GM06990 (cell line): ENCODE measurements around the gene NLRP7.
"Not testable (repeated sequence)": the region's sequence is repeated elsewhere in the genome, so short reads cannot be mapped to it uniquely, and the experiment has no call there.

Experiments used
- DNase-seq: peaks from one replicate; pipeline ENCODE4 v3.0.0-alpha.2; 2011; ENCODE audit not compliant: insufficient read length; ENCODE audit errors: extremely low read depth
- H3K27me3 ChIP-seq: replicated peaks from 2 replicates; pipeline ENCODE4 v1.6.0; 2011; ENCODE audit warnings: low read length; ENCODE audit not compliant: control insufficient read depth, insufficient read depth
- H3K36me3 ChIP-seq: 2 replicates; pipeline ENCODE4 v1.5.1; 2011; ENCODE audit warnings: low read length; ENCODE audit not compliant: control insufficient read depth, insufficient read depth
- H3K4me3 ChIP-seq: replicated peaks from 2 replicates; pipeline ENCODE4 v1.5.1; 2011; ENCODE audit warnings: low read depth, mild to moderate bottlenecking, control low read depth, low read length
- TF ChIP-seq, protein P1 (sequence below): IDR thresholded peaks from 2 replicates; pipeline ENCODE4 v1.5.1; 2011; ENCODE audit warnings: low read length, control low read depth, mild to moderate bottlenecking, inconsistent platforms; ENCODE audit not compliant: insufficient read depth, poor library complexity, severe bottlenecking

Gene NLRP7

DNA sequence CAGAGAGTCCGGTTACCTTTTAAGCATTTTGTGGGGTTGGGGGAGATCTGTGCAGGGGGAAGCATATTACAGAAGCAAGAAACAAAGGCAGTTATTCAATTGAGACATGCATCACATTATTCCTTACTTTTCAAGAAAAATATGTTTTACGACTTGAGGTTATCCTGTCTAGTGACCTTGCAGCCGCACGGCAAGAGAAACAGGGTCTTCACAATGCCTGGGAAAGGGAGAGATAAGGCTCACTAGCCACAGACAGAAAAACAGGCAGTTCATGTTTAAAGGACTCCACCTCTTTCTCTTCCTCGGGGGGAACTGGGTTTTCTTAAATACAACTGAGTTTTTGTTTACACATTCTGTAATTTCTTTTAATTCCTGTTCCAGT, 41.9 kb downstream of the NLRP7 start:
- no peaks in the 10 kb centered on the region for H3K36me3 ChIP-seq
- H3K27me3 ChIP-seq = no peaks in the 10 kb centered on the region
- no peak overlapping the region for H3K4me3 ChIP-seq
- TF ChIP-seq, protein P1, sequence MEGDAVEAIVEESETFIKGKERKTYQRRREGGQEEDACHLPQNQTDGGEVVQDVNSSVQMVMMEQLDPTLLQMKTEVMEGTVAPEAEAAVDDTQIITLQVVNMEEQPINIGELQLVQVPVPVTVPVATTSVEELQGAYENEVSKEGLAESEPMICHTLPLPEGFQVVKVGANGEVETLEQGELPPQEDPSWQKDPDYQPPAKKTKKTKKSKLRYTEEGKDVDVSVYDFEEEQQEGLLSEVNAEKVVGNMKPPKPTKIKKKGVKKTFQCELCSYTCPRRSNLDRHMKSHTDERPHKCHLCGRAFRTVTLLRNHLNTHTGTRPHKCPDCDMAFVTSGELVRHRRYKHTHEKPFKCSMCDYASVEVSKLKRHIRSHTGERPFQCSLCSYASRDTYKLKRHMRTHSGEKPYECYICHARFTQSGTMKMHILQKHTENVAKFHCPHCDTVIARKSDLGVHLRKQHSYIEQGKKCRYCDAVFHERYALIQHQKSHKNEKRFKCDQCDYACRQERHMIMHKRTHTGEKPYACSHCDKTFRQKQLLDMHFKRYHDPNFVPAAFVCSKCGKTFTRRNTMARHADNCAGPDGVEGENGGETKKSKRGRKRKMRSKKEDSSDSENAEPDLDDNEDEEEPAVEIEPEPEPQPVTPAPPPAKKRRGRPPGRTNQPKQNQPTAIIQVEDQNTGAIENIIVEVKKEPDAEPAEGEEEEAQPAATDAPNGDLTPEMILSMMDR = no peak
- no peak for DNase-seq

DNA sequence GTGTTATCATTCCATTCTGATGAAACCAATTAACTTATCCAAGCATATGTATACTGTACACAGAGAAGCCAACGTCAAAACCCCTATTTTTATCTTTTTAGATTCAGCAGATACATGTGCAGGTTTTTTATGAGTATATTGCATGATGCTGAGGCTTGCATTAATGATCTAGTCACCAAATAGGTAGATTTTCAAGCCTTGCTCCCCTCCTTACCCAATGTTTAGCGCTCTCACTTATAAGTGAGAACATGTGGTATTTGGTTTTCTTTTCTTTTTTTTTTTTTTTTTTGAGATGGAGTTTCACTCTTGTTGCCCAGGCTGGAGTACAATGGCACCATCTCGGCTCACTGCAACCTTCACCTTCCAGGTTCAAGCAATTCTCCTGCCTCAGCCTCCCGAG, 43.1 kb downstream of the NLRP7 start:
- not testable (repeated sequence) for H3K36me3 ChIP-seq, DNase-seq, H3K27me3 ChIP-seq, H3K4me3 ChIP-seq

DNA sequence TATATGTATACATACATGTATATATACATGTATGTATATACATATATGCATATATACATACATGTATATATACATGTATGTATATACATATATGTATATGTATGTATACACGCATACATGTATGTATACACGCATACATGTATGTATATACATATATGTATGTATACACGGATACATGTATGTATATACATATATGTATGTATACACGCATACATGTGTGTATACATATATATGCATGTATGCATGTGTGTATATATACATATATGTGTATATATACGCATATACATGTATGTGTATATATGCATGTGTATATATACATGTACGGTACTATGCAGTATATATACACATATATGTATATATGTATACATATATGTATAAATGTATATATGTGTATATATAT, 44.0 kb downstream of the NLRP7 start:
- TF ChIP-seq, protein P1 = no peak
- Histone ChIP-seq H3K27me3 (no peaks in the 10 kb centered on the region), H3K36me3 (no peaks in the 10 kb centered on the region), H3K4me3 (no peak overlapping the region)
- no peak for DNase-seq

DNA sequence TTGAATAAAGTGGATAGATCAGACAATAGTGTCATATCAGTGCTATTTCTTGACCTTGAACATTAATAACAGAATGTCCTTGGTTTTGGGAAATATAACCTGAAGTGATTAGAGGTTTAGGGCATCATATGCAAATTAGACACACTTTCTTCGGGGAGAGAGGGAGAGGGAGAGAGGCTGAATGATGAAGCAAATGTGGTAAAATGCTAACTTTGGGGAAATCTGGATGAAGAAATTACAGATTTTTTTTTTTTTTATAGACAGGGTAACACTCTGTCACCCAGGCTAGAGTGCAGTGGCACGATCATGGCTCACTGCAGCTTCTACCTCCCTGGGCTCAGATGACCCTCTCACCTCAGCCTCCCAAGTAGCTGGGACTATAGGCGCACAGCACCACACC, 45.3 kb downstream of the NLRP7 start:
- DNase-seq = no peak
- Histone ChIP-seq H3K36me3 (no peaks in the 10 kb centered on the region), H3K4me3 (no peak overlapping the region), H3K27me3 (no peaks in the 10 kb centered on the region)
- TF ChIP-seq, protein P1 = no peak

DNA sequence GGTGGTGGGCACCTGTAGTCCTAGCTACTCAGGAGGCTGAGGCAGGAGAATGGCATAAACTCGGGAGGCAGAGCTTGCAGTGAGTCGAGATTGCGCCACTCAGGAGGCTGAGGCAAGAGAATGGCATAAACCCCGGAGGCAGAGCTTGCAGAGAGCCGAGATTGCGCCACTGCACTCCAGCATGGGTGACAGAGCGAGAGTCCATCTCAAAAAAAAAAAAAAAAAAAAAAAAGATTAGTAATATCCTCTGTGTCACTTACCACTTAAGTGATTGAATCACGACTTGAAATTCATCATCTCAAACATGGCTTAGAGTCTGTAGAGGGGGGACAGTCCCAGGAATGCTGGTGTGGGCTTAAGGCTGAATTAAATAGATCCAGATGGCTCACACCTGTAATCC, 46.2 kb downstream of the NLRP7 start:
- H3K4me3 ChIP-seq, H3K36me3 ChIP-seq, H3K27me3 ChIP-seq, DNase-seq: not testable (repeated sequence)

DNA sequence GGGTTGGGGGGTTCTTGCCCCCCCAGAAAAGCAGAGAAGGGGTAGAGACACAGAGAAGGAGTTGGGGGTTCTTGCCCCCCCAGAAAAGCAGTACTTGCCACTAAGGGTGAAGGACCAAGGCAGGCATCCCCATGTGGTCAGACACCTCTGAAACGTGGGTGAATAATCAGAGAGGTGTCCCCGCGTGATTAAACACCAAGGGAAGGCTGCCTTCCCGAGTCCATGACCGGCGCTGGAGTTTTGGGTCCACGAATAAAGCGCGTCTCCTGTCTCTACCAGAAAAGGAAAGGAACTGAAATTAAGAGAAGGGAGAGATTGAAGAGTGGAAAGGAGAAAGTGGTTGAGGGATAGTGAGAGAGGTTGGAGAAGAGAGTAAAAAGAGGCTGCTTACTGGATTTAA, 47.7 kb downstream of the NLRP7 start:
- H3K4me3 ChIP-seq, H3K27me3 ChIP-seq, H3K36me3 ChIP-seq, DNase-seq: not testable (repeated sequence)

DNA sequence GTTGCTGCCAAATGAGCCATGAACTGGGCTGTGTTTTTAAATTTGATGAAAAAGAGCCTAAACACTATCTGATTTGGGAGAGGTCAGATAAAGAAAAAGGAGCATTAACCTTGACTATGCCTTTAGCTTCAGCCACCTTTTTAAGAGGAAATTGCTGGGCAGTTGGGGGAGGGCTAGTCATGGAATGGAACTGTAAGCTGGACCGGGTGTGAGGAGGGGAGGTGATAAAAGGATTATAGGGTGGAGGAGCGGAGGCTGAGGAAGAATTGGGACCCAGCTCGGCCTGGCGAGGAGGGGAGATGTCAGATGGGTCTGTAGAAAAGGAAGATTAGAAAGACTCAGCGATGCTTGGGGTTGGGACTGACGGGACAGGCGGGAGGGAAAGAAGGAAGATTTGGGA, 48.6 kb downstream of the NLRP7 start:
- not testable (repeated sequence) for DNase-seq

DNA sequence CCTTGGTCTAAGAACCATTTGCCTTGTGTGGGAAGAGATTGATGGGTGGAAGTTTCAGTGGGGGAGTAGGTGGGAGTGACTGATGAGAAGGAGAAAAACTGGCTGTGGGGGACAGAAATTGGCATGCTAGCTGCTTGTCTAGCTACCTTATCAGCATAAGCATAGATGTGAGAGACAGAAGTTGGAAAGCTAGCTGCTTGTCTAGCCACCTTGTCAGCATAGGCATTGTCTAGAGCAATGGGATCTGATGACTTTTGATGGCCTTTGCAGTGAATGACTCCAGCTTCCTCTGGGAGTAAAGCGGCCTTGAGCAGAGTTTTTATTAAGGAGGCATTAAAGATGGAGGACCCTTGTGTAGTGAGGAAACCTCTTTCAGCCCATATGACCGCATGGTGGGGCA, 51.3 kb downstream of the NLRP7 start:
- no peak for DNase-seq
- Histone ChIP-seq H3K36me3 (no peaks in the 10 kb centered on the region), H3K4me3 (no peak overlapping the region), H3K27me3 (no peaks in the 10 kb centered on the region; the same call in 1 of the 2 replicates)
- TF ChIP-seq, protein P1 = no peak

More for the DNA sequence above, 48.6 kb downstream of the NLRP7 start:
- H3K4me3 ChIP-seq, H3K36me3 ChIP-seq, H3K27me3 ChIP-seq: not testable (repeated sequence)

DNA sequence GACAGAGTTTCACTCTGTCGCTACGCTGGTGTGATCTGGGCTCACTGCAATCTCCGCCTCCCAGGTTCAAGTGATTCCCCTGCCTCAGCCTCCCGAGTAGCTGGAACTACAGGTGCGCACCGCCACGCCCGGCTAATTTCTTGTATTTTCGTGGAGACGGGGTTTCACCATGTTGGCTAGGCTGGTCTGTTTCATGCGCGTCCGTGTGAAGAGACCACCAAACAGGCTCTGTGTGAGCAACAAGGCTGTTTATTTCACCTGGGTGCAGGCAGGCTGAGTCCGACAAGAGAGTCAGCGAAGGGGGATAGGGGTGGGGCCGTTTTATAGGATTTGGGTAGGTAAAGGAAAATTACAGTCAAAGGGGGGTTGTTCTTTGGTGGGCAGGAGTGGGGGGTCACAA, 53.2 kb downstream of the NLRP7 start:
- not testable (repeated sequence) for DNase-seq, H3K4me3 ChIP-seq, H3K27me3 ChIP-seq, H3K36me3 ChIP-seq
